ENCODE data around the gene HIPK4. TPM values are rescaled to one million over a fixed set of nuclear protein-coding genes. Genes with fewer than 3 reads are reported as not detected.

HIPK4 gene
- total and polyA plus RNA-seq, 4 donors = 0.02 to 0.17 TPM; not detected in 2

GRCh38 chr19:40339018-40339728 is 50.8 kb downstream of the HIPK4 start:
- H3K36me3 ChIP-seq (ENCODE audit: control insufficient read depth in 4 of 4, insufficient read depth in 3 of 4, low read depth in 1 of 4, low read length in 3 of 4) = peaks cover 4 to 16% (median 6%) of the 10 kb centered on the region in 4 donors
- H3K4me3 ChIP-seq (ENCODE audit: low read depth in 1 of 3, low read length in 3 of 3) = no peak overlapping the region
- H3K9ac ChIP-seq (ENCODE audit: low read depth in 1 of 2, low read length in 2 of 2) = no peak overlapping the region
- DNase-seq (ENCODE audit: low spot score) = no peak
- H3K27ac ChIP-seq (ENCODE audit: low read depth in 1 of 2, low read length in 2 of 2) = no peak overlapping the region
- WGBS = 93% methylated on average over 4 of the region's 4 CpGs
- H3K27me3 ChIP-seq (ENCODE audit: control insufficient read depth in 4 of 4, insufficient read depth in 4 of 4, low read length in 3 of 4) = no peaks in the 10 kb centered on the region
- H3K9me3 ChIP-seq (ENCODE audit: control insufficient read depth in 4 of 4, low read length in 3 of 4) = no peaks in the 10 kb centered on the region
- TF ChIP-seq HNF4A (conservative IDR thresholded peaks at IDR 0.05) (no peak), TAF1 (conservative IDR thresholded peaks at IDR 0.05) (no peak), GABPA (IDR thresholded peaks at IDR 0.05 in 1 of 2, conservative IDR thresholded peaks at IDR 0.05 in 1 of 2) (no peak), EGR1 (IDR thresholded peaks at IDR 0.05; ENCODE audit: low read depth in 2 of 2) (no peak), REST (IDR thresholded peaks at IDR 0.05) (no peak), NR2F2 (IDR thresholded peaks at IDR 0.05) (no peak), CTCF (IDR thresholded peaks at IDR 0.05; ENCODE audit: low read depth, low read length, missing input control) (no peak), FOXA1 (IDR thresholded peaks at IDR 0.05) (no peak), HNF4G (IDR thresholded peaks at IDR 0.05) (no peak), ZBTB33 (IDR thresholded peaks at IDR 0.05) (no peak), RAD21 (IDR thresholded peaks at IDR 0.05) (no peak), FOXA2 (IDR thresholded peaks at IDR 0.05) (no peak), RXRA (IDR thresholded peaks at IDR 0.05) (no peak)
- TF ChIP-seq, protein P1, sequence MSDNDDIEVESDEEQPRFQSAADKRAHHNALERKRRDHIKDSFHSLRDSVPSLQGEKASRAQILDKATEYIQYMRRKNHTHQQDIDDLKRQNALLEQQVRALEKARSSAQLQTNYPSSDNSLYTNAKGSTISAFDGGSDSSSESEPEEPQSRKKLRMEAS (IDR thresholded peaks at IDR 0.05) = no peak
- TF ChIP-seq, protein P2, sequence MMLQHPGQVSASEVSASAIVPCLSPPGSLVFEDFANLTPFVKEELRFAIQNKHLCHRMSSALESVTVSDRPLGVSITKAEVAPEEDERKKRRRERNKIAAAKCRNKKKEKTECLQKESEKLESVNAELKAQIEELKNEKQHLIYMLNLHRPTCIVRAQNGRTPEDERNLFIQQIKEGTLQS (IDR thresholded peaks at IDR 0.05) = no peak
- H3K4me1 ChIP-seq (ENCODE audit: control insufficient read depth in 4 of 4, insufficient read depth in 4 of 4, low read length in 3 of 4) = no peaks in the 10 kb centered on the region

All from liver (tissue), 9 donors.